Measurements from ENCODE around the gene NFATC2.
A peak's percentile ranks its signal among the peaks of the same experiment; 100 is the strongest.

The NFATC2 gene

GRCh38 chr20:51381557-51381956, 161.0 kb downstream of the NFATC2 start:
- no peak for DNase-seq (ENCODE audit: low read depth, low spot score)
- H3K4me3 ChIP-seq (ENCODE audit: low read depth, low read length) = no peak overlapping the region
- TF ChIP-seq, protein P1, sequence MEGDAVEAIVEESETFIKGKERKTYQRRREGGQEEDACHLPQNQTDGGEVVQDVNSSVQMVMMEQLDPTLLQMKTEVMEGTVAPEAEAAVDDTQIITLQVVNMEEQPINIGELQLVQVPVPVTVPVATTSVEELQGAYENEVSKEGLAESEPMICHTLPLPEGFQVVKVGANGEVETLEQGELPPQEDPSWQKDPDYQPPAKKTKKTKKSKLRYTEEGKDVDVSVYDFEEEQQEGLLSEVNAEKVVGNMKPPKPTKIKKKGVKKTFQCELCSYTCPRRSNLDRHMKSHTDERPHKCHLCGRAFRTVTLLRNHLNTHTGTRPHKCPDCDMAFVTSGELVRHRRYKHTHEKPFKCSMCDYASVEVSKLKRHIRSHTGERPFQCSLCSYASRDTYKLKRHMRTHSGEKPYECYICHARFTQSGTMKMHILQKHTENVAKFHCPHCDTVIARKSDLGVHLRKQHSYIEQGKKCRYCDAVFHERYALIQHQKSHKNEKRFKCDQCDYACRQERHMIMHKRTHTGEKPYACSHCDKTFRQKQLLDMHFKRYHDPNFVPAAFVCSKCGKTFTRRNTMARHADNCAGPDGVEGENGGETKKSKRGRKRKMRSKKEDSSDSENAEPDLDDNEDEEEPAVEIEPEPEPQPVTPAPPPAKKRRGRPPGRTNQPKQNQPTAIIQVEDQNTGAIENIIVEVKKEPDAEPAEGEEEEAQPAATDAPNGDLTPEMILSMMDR (IDR thresholded peaks at IDR 0.05; ENCODE audit: low read depth, low read length) = no peak
- in situ Hi-C loops (cut with HindIII; ENCODE audit: low sequenced_read_pairs) = no loop called here

- no peak for DNase-seq (ENCODE audit: low read depth, low spot score)
- TF ChIP-seq, protein P1 (IDR thresholded peaks at IDR 0.05; ENCODE audit: low read depth, low read length) = no peak
- in situ Hi-C loops (cut with HindIII; ENCODE audit: low sequenced_read_pairs) = no loop called here
- H3K4me3 ChIP-seq (ENCODE audit: low read depth, low read length) = no peak overlapping the region
Measured at GRCh38 chr20:51380401-51381385, 161.8 kb downstream of the NFATC2 start.

DNA sequence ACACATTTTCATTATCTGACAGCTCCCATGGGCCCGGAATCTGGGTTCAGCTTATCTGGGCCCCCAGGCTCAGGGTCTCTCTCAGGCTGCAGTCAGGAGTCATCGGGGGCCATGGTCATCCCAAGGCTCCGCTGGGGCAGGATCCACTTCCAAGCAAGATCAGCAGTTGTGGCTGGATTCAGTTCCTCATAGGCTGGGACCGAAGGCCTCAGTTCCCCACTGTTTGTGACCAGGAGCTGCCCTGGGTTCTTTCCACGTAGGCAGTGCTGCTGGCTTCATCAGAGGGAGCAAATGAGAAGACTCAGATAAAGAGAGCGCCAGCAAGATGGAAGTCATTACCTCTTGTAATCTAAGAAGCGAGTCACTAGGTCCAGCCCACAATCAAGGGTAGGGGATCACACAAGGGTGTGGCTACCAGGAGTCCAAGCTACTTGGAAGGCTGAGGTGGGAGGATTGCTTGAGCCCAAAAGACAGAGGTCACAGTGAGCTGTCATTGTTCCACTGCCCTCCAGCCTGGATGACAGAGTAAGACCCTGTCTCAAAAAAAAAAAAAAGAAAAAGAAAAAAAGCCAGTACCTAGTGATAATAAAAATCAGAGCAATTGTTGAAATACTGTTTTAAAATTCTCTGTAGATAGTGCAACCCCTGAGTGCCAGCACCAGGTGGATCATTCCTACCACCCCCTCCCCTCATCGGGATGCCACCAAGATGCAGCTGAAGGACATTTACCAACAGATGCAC, 162.7 kb downstream of the NFATC2 start:
- H3K4me3 ChIP-seq (ENCODE audit: low read depth, low read length) = no peak overlapping the region
- in situ Hi-C loops (cut with HindIII; ENCODE audit: low sequenced_read_pairs) = no loop called here

DNA sequence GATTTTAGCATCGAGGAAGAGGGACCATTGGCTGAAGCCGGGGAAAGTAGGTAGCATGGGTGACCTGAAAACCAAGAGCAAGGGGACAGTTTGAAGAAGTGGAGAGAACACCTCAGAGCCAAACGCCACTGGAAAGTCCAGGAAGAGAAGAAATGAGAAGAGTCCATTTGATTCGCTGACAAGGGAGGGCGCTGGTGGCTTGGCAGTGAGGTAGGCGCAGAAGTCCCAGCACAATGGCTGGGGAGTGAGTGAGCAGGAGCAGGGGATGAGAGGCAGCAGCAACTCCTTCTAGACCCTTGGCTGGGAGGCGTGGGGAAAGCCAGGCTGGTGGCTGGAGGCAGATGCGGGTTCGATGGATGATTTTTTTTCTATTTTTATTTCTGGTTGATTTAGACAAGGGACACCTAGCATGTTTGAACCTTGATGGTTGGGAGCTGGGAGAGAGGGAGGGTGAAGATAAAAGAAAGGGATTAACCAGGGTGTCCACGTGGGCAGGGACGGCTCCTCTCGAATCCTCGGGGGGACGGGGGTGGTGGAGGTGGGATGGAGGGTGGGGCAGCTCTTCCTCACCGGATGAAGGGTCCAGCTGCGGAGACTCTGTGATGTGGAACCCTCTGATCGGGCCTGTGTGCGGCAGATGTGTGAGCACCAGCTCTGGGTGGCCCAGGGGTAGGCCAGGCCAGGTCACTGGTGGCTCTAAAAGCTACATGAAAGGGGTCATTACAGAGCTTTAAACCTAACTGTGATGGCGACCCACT, 164.2 kb downstream of the NFATC2 start:
- TF ChIP-seq, protein P1 (IDR thresholded peaks at IDR 0.05; ENCODE audit: low read depth, low read length) = peak; percentile 27
- no peak for DNase-seq (ENCODE audit: low read depth, low spot score)
- no peak overlapping the region for H3K4me3 ChIP-seq (ENCODE audit: low read depth, low read length)
- in situ Hi-C loops (cut with HindIII; ENCODE audit: low sequenced_read_pairs) = no loop called here

More for the DNA sequence above, 162.7 kb downstream of the NFATC2 start:
- no peak for DNase-seq (ENCODE audit: low read depth, low spot score)
- TF ChIP-seq, protein P1 (IDR thresholded peaks at IDR 0.05; ENCODE audit: low read depth, low read length) = no peak

- no peak overlapping the region for H3K4me3 ChIP-seq (ENCODE audit: low read depth, low read length)
- TF ChIP-seq, protein P1 (IDR thresholded peaks at IDR 0.05; ENCODE audit: low read depth, low read length) = no peak
- in situ Hi-C loops (cut with HindIII; ENCODE audit: low sequenced_read_pairs) = no loop called here
- no peak for DNase-seq (ENCODE audit: low read depth, low spot score)
Measured at GRCh38 chr20:51377132-51377531, 165.4 kb downstream of the NFATC2 start.

- TF ChIP-seq, protein P1 (IDR thresholded peaks at IDR 0.05; ENCODE audit: low read depth, low read length) = no peak
- DNase-seq (ENCODE audit: low read depth, low spot score) = no peak
- in situ Hi-C loops (cut with HindIII; ENCODE audit: low sequenced_read_pairs) = no loop called here
- H3K4me3 ChIP-seq (ENCODE audit: low read depth, low read length) = no peak overlapping the region
Measured at GRCh38 chr20:51376111-51376510, 166.4 kb downstream of the NFATC2 start.
